GM10266 (cell line): ENCODE results near the gene TMEM98.

Experiments used
- DNase-seq: peaks from one replicate; pipeline ENCODE4 v3.0.0; 2012; ENCODE audit errors: extremely low spot score
- TF ChIP-seq, protein P1 (sequence below): IDR thresholded peaks from 2 replicates; pipeline ENCODE4 v1.5.1; 2012; ENCODE audit warnings: mild to moderate bottlenecking, low read depth; ENCODE audit not compliant: control insufficient read depth, insufficient read depth; ENCODE audit errors: missing control alignments

Gene TMEM98

DNA sequence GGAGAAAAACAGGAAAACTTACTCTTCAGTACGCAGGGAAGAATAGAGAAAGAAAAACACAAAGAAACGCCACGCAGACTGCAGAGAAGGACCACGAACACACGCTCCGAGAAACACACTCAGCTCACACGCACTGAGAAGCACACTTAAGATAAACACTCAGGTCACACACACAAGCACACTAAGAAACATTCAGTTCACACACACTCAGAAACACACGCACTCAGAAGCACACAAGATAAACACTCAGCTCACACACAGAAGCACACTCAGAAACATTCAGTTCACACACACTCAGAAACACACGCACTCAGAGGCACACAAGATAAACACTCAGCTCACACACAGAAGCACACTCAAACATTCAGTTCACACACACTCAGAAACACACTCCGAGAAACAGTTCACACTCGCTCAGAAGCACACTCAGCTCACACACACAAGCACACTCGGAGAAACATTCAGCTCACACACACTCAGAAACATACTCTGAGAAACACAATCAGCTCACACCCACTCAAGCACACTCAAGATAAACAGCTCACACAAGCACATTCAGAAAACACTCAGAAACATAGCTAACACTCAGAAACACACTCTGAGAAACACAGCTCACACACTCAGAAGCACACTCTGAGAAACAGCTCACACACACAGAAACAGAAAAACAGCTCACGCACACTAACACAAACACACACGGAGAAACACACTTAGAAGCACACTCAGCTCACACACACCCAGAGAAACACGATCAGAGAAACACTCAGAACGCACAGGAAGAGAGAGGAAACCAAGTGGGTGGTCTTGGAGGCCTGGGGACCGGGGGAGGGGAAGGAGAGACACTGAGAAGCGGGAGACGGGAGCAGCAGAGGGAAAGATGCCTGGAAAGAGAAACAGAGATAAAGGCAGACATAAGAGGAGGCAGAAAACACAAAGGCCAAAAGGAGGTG, 908 bp downstream of the TMEM98 start:
- TF ChIP-seq, protein P1, sequence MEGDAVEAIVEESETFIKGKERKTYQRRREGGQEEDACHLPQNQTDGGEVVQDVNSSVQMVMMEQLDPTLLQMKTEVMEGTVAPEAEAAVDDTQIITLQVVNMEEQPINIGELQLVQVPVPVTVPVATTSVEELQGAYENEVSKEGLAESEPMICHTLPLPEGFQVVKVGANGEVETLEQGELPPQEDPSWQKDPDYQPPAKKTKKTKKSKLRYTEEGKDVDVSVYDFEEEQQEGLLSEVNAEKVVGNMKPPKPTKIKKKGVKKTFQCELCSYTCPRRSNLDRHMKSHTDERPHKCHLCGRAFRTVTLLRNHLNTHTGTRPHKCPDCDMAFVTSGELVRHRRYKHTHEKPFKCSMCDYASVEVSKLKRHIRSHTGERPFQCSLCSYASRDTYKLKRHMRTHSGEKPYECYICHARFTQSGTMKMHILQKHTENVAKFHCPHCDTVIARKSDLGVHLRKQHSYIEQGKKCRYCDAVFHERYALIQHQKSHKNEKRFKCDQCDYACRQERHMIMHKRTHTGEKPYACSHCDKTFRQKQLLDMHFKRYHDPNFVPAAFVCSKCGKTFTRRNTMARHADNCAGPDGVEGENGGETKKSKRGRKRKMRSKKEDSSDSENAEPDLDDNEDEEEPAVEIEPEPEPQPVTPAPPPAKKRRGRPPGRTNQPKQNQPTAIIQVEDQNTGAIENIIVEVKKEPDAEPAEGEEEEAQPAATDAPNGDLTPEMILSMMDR: no peak
- no peak for DNase-seq

DNA sequence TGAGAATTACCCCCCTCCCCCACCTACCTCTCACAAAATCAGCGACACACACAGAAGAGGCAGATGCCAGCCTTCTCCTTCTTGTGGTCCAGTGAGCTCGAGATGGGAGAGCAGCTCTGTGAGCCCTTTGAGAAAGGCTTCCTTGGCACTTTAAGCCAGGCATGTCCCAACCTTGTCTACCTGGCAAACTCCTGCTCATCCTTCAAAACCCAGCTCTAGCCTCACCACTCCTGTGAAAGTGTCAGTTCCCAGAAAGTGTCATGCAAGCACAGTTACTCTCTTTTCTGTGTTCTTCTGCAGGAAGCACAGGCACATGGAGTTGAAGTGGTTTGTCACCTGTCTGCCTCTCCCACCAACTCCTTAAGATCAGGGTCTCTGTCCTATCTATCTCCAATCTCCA, 1.6 kb downstream of the TMEM98 start:
- TF ChIP-seq, protein P1: no peak
- no peak for DNase-seq

DNA sequence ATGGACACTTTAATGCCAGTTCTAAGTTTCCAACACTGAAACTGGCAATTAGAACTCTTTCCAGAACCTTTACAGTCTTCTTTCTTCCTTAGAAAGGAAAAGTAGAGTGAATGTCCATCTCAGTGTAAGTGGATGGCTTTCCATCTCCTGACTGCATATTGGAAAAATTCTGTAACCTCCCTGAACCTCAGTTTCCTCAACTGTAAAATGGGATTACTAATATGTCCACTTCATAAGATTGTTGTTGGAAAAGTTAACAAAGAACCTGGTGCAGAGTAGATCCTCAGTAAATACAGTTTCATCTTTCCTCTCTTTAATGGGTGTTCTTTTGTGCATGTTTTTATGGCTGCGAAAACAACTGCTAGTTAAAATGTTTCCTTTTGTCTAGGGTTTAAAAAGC, 2.6 kb downstream of the TMEM98 start:
- DNase-seq: no peak
- TF ChIP-seq, protein P1: no peak

DNA sequence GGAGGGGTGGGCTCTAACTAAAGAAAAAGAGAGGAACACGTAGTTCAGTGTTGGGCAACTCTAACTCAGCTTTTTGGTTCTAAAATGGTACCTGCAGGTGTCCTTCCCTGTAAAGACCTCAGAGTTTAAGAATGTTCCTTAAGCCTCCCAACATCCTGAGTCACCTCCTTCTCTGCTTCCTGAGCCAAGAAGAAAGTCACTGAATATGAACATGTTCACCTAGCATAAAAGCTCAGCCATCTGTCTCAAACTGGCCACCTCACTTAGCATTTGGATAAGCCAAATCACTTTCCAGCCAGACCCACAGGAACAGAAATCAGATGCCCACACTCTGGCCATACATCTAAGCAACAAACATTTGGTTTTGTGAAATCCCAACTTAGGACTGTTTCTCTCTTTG, 3.7 kb downstream of the TMEM98 start:
- DNase-seq: no peak
- TF ChIP-seq, protein P1: no peak

DNA sequence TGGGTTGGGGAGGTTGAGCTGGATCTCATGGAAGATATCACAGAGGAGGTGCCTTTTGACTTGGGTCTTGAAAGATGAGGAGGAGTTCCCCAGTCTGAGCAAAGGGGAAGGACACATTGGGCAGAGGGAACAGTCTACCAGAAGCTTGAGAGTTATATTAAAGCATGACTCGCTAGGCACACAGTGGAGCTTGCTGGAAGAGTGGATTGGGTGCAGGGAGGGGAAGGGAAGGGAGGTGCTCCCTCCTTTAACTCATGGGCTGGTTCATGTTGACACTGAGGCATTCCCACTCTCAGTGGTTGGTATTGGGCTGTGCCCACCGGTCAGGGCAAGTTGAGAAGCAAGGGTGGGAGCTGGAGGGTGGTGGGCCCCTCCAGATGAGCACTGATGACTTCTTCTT, 5.9 kb downstream of the TMEM98 start:
- TF ChIP-seq, protein P1: no peak
- DNase-seq: no peak

DNA sequence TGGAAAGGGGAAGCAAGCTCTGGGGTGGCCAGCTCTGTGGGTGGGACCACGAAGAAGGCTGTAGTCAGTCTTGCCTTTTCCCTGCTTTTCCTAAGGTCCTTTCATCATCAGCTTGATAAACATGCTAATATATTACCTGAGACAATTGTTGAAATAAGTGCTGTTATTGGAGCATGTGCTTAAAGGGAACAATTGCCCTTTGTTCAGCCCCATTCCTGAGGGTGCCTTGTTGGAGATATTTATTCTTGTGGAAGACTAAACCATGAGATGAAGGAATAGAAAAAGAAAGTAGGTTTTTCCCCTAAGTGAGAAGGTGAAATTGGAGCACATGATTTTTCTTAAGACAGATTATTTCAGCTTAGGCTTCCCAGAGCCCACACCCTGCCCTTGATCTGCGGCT, 7.8 kb downstream of the TMEM98 start:
- TF ChIP-seq, protein P1: no peak
- DNase-seq: no peak

DNA sequence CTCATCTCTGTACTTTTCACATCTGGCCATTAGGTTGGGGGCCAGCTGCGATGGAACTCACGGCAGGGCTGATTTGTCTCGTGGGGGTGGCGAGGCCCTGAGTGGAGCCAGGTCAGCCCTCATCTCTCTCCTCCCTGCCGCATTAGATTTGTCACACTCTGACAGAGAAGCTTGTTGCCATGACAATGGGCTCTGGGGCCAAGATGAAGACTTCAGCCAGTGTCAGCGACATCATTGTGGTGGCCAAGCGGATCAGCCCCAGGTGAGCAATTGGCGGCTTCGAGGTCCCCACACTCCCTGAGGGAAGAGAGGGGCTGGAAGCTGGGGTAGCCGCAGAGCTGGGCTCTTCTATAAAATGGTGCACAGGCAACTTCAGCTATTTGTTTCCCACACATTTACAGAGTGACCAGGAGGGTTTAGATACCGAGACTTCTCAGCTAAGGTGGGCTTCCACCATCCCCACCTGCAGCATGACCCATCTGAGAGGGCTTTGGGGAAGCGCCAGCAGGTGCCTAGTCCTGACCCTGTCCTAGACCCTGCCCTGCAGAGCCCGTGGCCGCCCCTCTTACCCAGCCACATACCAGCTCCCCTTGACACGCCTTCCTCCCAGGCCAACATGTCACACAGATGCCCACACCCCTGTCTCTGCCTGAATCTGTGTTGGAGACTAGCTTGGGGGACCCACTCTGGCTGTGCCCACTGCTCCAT, 8.4 kb downstream of the TMEM98 start:
- TF ChIP-seq, protein P1: no peak
- DNase-seq: no peak
